ENCODE measurements around the gene MYOM1.

- TF ChIP-seq, protein P1, sequence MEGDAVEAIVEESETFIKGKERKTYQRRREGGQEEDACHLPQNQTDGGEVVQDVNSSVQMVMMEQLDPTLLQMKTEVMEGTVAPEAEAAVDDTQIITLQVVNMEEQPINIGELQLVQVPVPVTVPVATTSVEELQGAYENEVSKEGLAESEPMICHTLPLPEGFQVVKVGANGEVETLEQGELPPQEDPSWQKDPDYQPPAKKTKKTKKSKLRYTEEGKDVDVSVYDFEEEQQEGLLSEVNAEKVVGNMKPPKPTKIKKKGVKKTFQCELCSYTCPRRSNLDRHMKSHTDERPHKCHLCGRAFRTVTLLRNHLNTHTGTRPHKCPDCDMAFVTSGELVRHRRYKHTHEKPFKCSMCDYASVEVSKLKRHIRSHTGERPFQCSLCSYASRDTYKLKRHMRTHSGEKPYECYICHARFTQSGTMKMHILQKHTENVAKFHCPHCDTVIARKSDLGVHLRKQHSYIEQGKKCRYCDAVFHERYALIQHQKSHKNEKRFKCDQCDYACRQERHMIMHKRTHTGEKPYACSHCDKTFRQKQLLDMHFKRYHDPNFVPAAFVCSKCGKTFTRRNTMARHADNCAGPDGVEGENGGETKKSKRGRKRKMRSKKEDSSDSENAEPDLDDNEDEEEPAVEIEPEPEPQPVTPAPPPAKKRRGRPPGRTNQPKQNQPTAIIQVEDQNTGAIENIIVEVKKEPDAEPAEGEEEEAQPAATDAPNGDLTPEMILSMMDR (IDR thresholded peaks at IDR 0.05; ENCODE audit: extremely low read depth in 1 of 2, insufficient read depth in 1 of 2, low read depth in 1 of 2, low read length in 2 of 2) = no peak
- TF ChIP-seq, protein P2, sequence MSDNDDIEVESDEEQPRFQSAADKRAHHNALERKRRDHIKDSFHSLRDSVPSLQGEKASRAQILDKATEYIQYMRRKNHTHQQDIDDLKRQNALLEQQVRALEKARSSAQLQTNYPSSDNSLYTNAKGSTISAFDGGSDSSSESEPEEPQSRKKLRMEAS (IDR thresholded peaks at IDR 0.05; ENCODE audit: insufficient read depth, insufficient read length) = no peak
Observed at GRCh38 chr18:3107740-3108151, 112.0 kb downstream of the MYOM1 start.
